Epithelial cell of proximal tubule (primary cell): ENCODE results near the gene EGFL6. TPM values are rescaled to one million over a fixed set of nuclear protein-coding genes. Genes with fewer than 3 reads are reported as not detected.

Source experiments
- DNase-seq: peaks from one replicate; pipeline ENCODE4 v3.0.0-alpha.2; 2011; ENCODE audit warnings: low read depth
- H3K4me3 ChIP-seq: 2 replicates; pipeline ENCODE4 v1.5.1; 2011; ENCODE audit warnings: low read depth, mild to moderate bottlenecking, low read length
- CTCF ChIP-seq: conservative IDR thresholded peaks from 2 replicates; pipeline ENCODE4 v1.5.1; 2012; ENCODE audit warnings: low read depth, mild to moderate bottlenecking, low read length
- total RNA-seq: library from RNA; depleted of rRNA; stranded (reverse); fragments of >200 nt; gene quantifications from 2 replicates; pipeline ENCODE4 v1.2.3, GENCODE V29; 2015

EGFL6 gene
- total RNA-seq, 1 donor from 2014 or later: not detected

GRCh38 chrX:13552892-13553291 lies 16.5 kb upstream of the EGFL6 start:
- no peak for TF ChIP-seq CTCF
- no peak overlapping the region for H3K4me3 ChIP-seq
- no peak for DNase-seq

GRCh38 chrX:13565511-13565910 lies 3.9 kb upstream of the EGFL6 start:
- no peak overlapping the region for H3K4me3 ChIP-seq
- TF ChIP-seq CTCF: no peak
- no peak for DNase-seq

GRCh38 chrX:13570261-13570605 lies 832 bp downstream of the EGFL6 start:
- no peak for DNase-seq
- no peak overlapping the region for H3K4me3 ChIP-seq
- no peak for TF ChIP-seq CTCF

GRCh38 chrX:13571136-13571535 lies 1.7 kb downstream of the EGFL6 start:
- DNase-seq: no peak
- H3K4me3 ChIP-seq: no peak overlapping the region
- no peak for TF ChIP-seq CTCF

- no peak overlapping the region for H3K4me3 ChIP-seq
- no peak for DNase-seq
- TF ChIP-seq CTCF: no peak
Measured at GRCh38 chrX:13574600-13574999, 5.2 kb downstream of the EGFL6 start.

- H3K4me3 ChIP-seq: no peak overlapping the region
- no peak for DNase-seq
- TF ChIP-seq CTCF: no peak
Measured at GRCh38 chrX:13579661-13580060, 10.3 kb downstream of the EGFL6 start.

- H3K4me3 ChIP-seq: no peak overlapping the region
- TF ChIP-seq CTCF: no peak
- DNase-seq: no peak
Measured at GRCh38 chrX:13581554-13581953, 12.2 kb downstream of the EGFL6 start.
